Endothelial cell of umbilical vein (primary cell): Measurements from ENCODE around the gene VPS37D. TPM values are rescaled to one million over a fixed set of nuclear protein-coding genes. Genes with fewer than 3 reads are reported as not detected.
"Not testable (repeated sequence)": the region's sequence is repeated elsewhere in the genome, so short reads cannot be mapped to it uniquely, and the experiment has no call there.

ENCODE experiments used
- BruUV-seq: library from RNA; stranded (reverse); fragments of 400-500 nt; replicated peaks from 2 replicates; lab custom pipeline; 2021; lab: Mats Ljungman, UMichigan
- CTCF ChIA-PET: fragments of 300-600, 350-600 bp; sonication (Branson Sonifier 250); formaldehyde crosslinking; loops from one replicate; lab custom pipeline; 2021; ENCODE audit warnings: antibody characterized with exemption, inconsistent platforms; lab: Charles Lee
- POLR2A ChIA-PET: fragments of 300-600, 350-600 bp; sonication (Branson Sonifier 250); formaldehyde crosslinking; loops from one replicate; lab custom pipeline; 2021; ENCODE audit warnings: antibody characterized with exemption, inconsistent platforms; lab: Charles Lee
- DNase-seq: peaks from one replicate; pipeline ENCODE4 v3.0.0-alpha.2; 2011; ENCODE audit warnings: low read depth, low spot score
- FAIRE-seq: peaks from 2 replicates; lab custom pipeline; 2011; peaks lifted over from hg19 to GRCh38; lab: Jason Lieb, UNC
- H2AFZ ChIP-seq: 2 replicates; pipeline ENCODE4 v1.6.0; 2012; ENCODE audit warnings: low read depth, low read length, control low read depth, inconsistent platforms
- H3K27ac ChIP-seq: 2 replicates; pipeline ENCODE4 v1.5.1; 2011; ENCODE audit warnings: low read depth, mild to moderate bottlenecking, control low read depth, low read length, moderate library complexity; ENCODE audit not compliant: insufficient read depth
- H3K27me3 ChIP-seq, 2 experiments: 2 replicates each; pipeline versions ENCODE4 v1.6.0 to v1.6.1; 2011; ENCODE audit warnings: low read length in 2 of 2, mixed read lengths in 1 of 2; ENCODE audit not compliant: control insufficient read depth in 2 of 2, insufficient read depth in 2 of 2
- H3K36me3 ChIP-seq, 2 experiments: 2 replicates in 1 of 2; 3 replicates in 1 of 2; pipeline ENCODE4 v1.5.1; 2011; ENCODE audit warnings: low read length in 2 of 2, mild to moderate bottlenecking in 1 of 2, moderate library complexity in 1 of 2; ENCODE audit not compliant: control insufficient read depth in 2 of 2, insufficient read depth in 2 of 2; ENCODE audit errors: extremely low read depth in 1 of 2
- H3K4me1 ChIP-seq: 3 replicates; pipeline ENCODE4 v1.5.1; 2011; ENCODE audit warnings: mild to moderate bottlenecking, low read length; ENCODE audit not compliant: control insufficient read depth, insufficient read depth; ENCODE audit errors: extremely low read depth
- H3K4me2 ChIP-seq: 2 replicates; pipeline ENCODE4 v1.6.1; 2011; ENCODE audit warnings: low read length, control low read depth, mixed read lengths; ENCODE audit not compliant: insufficient read depth
- H3K4me3 ChIP-seq, 3 experiments: fragments of 200-600 bp in 1 of 3; sonication (generic), shearing (Covaris generic) in 1 of 3; replicated peaks in 1 of 3; 2 replicates each; pipeline ENCODE4 v1.5.1; 2011 to 2016; ENCODE audit warnings: control low read depth in 3 of 3, low read length in 3 of 3, mild to moderate bottlenecking in 2 of 3, inconsistent platforms in 1 of 3, low read depth in 1 of 3, moderate library complexity in 1 of 3; ENCODE audit not compliant: insufficient read depth in 1 of 3
- H3K79me2 ChIP-seq: 2 replicates; pipeline ENCODE4 v1.6.0; 2012; ENCODE audit warnings: low read length, inconsistent platforms; ENCODE audit not compliant: control insufficient read depth, insufficient read depth
- H3K9ac ChIP-seq: replicated peaks from 2 replicates; pipeline ENCODE3; 2011; ENCODE audit warnings: low read length, control low read depth; ENCODE audit not compliant: insufficient read depth; ENCODE audit errors: extremely low read depth
- H3K9me1 ChIP-seq: replicated peaks from 3 replicates; pipeline ENCODE4 v1.6.0; 2011; ENCODE audit warnings: mild to moderate bottlenecking, low read length; ENCODE audit not compliant: control insufficient read depth, insufficient read depth; ENCODE audit errors: extremely low read depth
- H3K9me3 ChIP-seq: replicated peaks from 2 replicates; pipeline ENCODE4 v1.5.1; 2012; ENCODE audit warnings: low read length, inconsistent platforms; ENCODE audit not compliant: control insufficient read depth, insufficient read depth
- H4K20me1 ChIP-seq: replicated peaks from 2 replicates; pipeline ENCODE3; 2011; ENCODE audit warnings: mild to moderate bottlenecking, low read length; ENCODE audit not compliant: control insufficient read depth, insufficient read depth; ENCODE audit errors: extremely low read depth
- EZH2 ChIP-seq: IDR thresholded peaks from 2 replicates; pipeline ENCODE4 v1.6.1; 2012; ENCODE audit warnings: borderline replicate concordance, low read depth, mild to moderate bottlenecking, moderate library complexity, low read length, inconsistent platforms; ENCODE audit not compliant: severe bottlenecking
- FOS ChIP-seq: IDR thresholded peaks from 2 replicates; pipeline ENCODE4 v1.6.1; 2011; ENCODE audit warnings: mild to moderate bottlenecking, low read length, moderate library complexity, borderline replicate concordance; ENCODE audit not compliant: insufficient read depth
- GATA2 ChIP-seq: IDR thresholded peaks from 2 replicates; pipeline ENCODE4 v1.7.0; 2011; ENCODE audit warnings: low read depth, mild to moderate bottlenecking, moderate library complexity, mixed read lengths, low read length; ENCODE audit not compliant: insufficient read length, insufficient read depth
- JUN ChIP-seq: IDR thresholded peaks from 2 replicates; pipeline ENCODE4 v1.6.1; 2011; ENCODE audit warnings: borderline replicate concordance, low read depth; ENCODE audit not compliant: insufficient read length, insufficient read depth
- MYC ChIP-seq: IDR thresholded peaks from one replicate; pipeline ENCODE4 v1.6.1; 2011; ENCODE audit warnings: mild to moderate bottlenecking, low read depth, low read length
- POLR2A ChIP-seq: IDR thresholded peaks from 2 replicates; pipeline ENCODE4 v1.6.1; 2012; ENCODE audit warnings: low read depth, mild to moderate bottlenecking, control low read depth, low read length
- POLR2AphosphoS5 ChIP-seq: IDR thresholded peaks from 2 replicates; pipeline ENCODE4 v1.6.1; 2012; ENCODE audit warnings: low read depth, mild to moderate bottlenecking, control low read depth, low read length, moderate library complexity; ENCODE audit not compliant: insufficient read depth
- dilution Hi-C: fragments of 300-500 bp; cut with MboI; formaldehyde crosslinking; loops from one replicate; pipeline ENCODE4 v1.15.0; 2019; ENCODE audit warnings: low sequenced_read_pairs; ENCODE audit not compliant: extremely low pct_ligation_motif_present
- intact Hi-C: fragments of 100-400 bp; cut with micrococcal nuclease; formaldehyde crosslinking; loops from one replicate; pipeline ENCODE4 v1.10.0; 2022
- polyA plus RNA-seq, 4 experiments: library from polyadenylated mRNA; depleted of rRNA in 3 of 4; stranded (reverse) in 3 of 4; unstranded in 1 of 4; fragments of >200 nt; gene quantifications; 2 replicates each; pipeline versions ENCODE4 v1.2.1 to v1.2.3, GENCODE V29; 2011 to 2012; ENCODE audit warnings: missing spikeins in 1 of 4
- total RNA-seq: library from RNA; stranded (reverse); gene quantifications from 2 replicates; pipeline ENCODE4 v1.2.3, GENCODE V29; 2021
- TF ChIP-seq, protein P1 (sequence below): IDR thresholded peaks from 2 replicates; pipeline ENCODE4 v1.6.1; 2011; ENCODE audit not compliant: insufficient read depth, insufficient read length
- TF ChIP-seq, protein P2 (sequence below), 2 donors: IDR thresholded peaks; 1 replicate in 1 of 2; 2 replicates in 1 of 2; pipeline ENCODE4 v1.5.1; 2011; ENCODE audit warnings: low read length in 2 of 2, mild to moderate bottlenecking in 2 of 2, moderate library complexity in 2 of 2, control low read depth in 1 of 2, inconsistent platforms in 1 of 2, low read depth in 1 of 2; ENCODE audit not compliant: insufficient read depth in 1 of 2; ENCODE audit errors: extremely low read depth in 1 of 2

Gene VPS37D
- total and polyA plus RNA-seq, 2 donors (not counting 3 experiments of a cell fraction or from before 2014, with no cell fraction given): 2.0 to 2.1 TPM

DNA sequence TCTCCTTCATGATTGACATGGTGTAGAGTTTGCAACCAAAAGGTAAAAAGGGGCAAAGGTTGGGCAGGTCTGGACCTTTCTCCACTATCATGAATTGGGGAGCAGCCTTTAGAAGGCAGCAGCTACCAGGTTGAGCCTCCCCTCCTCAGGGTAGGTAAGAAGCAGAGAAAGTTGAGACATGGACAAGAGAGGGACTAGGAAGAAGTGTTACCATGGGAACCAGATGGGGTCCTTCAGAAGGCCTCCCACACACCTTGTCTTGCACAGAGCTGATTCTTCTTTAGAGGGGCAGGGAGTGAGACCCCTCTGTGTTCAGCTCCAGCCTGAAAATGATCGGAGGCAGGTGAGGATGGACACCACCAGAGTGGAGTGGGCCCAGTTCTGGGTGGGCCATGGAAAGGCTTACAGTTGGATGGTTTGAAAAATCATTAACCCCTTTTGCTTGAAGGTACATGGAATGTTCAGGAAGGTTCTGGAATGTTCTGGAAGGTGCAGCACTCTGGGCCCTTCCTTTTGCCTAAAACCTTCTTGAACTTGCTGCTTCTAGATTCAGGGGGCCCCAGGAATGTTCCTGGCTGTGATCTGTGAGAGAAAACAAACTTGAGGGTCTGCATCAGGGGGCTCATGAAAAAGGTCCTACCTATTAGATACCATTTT, 7.0 kb downstream of the VPS37D start:
- Histone ChIP-seq H2AFZ (no peak overlapping the region), H3K27me3 (no peaks in the 10 kb centered on the region), H3K4me2 (no peak overlapping the region), H4K20me1 (no peaks in the 10 kb centered on the region), H3K9ac (no peak overlapping the region), H3K9me1 (no peaks in the 10 kb centered on the region), H3K4me1 (no peaks in the 10 kb centered on the region), H3K27ac (no peak overlapping the region), H3K79me2 (peaks cover 3% of the 10 kb centered on the region), H3K4me3 (no peak overlapping the region), H3K9me3 (no peaks in the 10 kb centered on the region), H3K36me3 (peaks cover 0 to 4% of the 10 kb centered on the region in 2 experiments)
- ChIA-PET POLR2A (interaction anchor here (0.6 kb wide), 2 partner anchors 9 to 50 kb away, joined by 4 read pairs; no protein-coding TSS in a partner anchor), CTCF (interaction anchor here (1.2 to 1.7 kb wide), 3 partner anchors 23 to 68 kb away, joined by 3 to 6 read pairs (median 3); no protein-coding TSS in a partner anchor)
- intact Hi-C loops (no loop called here), dilution Hi-C loops (no loop called here)
- no peak for DNase-seq
- BruUV-seq: no TSS peak
- no peak for TF ChIP-seq POLR2A
- TF ChIP-seq, protein P1, sequence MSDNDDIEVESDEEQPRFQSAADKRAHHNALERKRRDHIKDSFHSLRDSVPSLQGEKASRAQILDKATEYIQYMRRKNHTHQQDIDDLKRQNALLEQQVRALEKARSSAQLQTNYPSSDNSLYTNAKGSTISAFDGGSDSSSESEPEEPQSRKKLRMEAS: no peak
- no peak for TF ChIP-seq MYC
- TF ChIP-seq EZH2: no peak
- no peak for TF ChIP-seq POLR2AphosphoS5
- no peak for TF ChIP-seq GATA2
- TF ChIP-seq, protein P2, sequence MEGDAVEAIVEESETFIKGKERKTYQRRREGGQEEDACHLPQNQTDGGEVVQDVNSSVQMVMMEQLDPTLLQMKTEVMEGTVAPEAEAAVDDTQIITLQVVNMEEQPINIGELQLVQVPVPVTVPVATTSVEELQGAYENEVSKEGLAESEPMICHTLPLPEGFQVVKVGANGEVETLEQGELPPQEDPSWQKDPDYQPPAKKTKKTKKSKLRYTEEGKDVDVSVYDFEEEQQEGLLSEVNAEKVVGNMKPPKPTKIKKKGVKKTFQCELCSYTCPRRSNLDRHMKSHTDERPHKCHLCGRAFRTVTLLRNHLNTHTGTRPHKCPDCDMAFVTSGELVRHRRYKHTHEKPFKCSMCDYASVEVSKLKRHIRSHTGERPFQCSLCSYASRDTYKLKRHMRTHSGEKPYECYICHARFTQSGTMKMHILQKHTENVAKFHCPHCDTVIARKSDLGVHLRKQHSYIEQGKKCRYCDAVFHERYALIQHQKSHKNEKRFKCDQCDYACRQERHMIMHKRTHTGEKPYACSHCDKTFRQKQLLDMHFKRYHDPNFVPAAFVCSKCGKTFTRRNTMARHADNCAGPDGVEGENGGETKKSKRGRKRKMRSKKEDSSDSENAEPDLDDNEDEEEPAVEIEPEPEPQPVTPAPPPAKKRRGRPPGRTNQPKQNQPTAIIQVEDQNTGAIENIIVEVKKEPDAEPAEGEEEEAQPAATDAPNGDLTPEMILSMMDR (IDR thresholded peaks at IDR 0.05; ENCODE audit: extremely low read depth in 1 of 2, insufficient read depth in 1 of 2, low read depth in 1 of 2, low read length in 2 of 2): no peak
- TF ChIP-seq JUN: no peak
- no peak for TF ChIP-seq FOS
- no peak for FAIRE-seq

DNA sequence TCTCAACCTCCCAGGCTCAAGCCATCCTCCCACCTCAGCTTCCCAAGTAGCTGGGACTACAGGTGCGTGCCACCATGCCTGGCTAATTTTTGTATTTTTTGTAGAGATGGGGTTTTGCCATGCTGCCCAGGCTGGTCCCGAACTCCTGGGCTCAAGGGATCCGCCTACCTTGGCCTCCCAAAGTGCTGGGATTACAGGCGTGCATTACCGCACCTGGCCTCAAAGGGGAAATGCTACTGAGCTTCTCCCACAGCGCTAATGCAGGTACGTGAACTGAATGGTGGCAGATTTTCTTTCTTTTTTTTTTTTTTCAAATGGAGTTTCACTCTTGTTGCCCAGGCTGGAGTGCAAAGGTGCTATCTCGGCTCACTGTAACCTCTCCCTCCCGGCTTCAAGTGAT, 8.4 kb downstream of the VPS37D start:
- H4K20me1 ChIP-seq, H2AFZ ChIP-seq, H3K9me1 ChIP-seq, dilution Hi-C loops, H3K4me3 ChIP-seq, BruUV-seq, H3K27ac ChIP-seq, H3K9ac ChIP-seq, H3K4me1 ChIP-seq, FAIRE-seq, H3K4me2 ChIP-seq, H3K9me3 ChIP-seq, POLR2A ChIA-PET, H3K36me3 ChIP-seq, DNase-seq, intact Hi-C loops, H3K27me3 ChIP-seq: not testable (repeated sequence)
- peaks cover 12% of the 10 kb centered on the region for H3K79me2 ChIP-seq
- CTCF ChIA-PET: interaction anchor here (1.2 to 1.7 kb wide), 3 partner anchors 8 to 69 kb away, joined by 3 to 6 read pairs (median 3); partner anchors contain the start of gene VPS37D
